Gastroesophageal sphincter (tissue), 3 donors: ENCODE measurements around the gene TOLLIP.
"Not testable (repeated sequence)": the region's sequence is repeated elsewhere in the genome, so short reads cannot be mapped to it uniquely, and the experiment has no call there.

Experiments used
- POLR2A ChIP-seq, 2 donors: fragments of 450-650 bp; IDR thresholded peaks; one replicate each; pipeline ENCODE4 v1.6.1; 2017; ENCODE audit warnings: antibody characterized with exemption in 2 of 2, mild to moderate bottlenecking in 2 of 2, moderate library complexity in 1 of 2
- TF ChIP-seq, protein P1 (sequence below), 4 experiments: fragments of 200-600 bp in 2 of 4; fragments of 450-650 bp in 2 of 4; sonication (generic) in 1 of 4; IDR thresholded peaks; one replicate each; pipeline ENCODE4 v1.5.1; 2017 to 2019; ENCODE audit warnings: antibody characterized with exemption in 4 of 4, mild to moderate bottlenecking in 2 of 4, moderate library complexity in 2 of 4

DNA sequence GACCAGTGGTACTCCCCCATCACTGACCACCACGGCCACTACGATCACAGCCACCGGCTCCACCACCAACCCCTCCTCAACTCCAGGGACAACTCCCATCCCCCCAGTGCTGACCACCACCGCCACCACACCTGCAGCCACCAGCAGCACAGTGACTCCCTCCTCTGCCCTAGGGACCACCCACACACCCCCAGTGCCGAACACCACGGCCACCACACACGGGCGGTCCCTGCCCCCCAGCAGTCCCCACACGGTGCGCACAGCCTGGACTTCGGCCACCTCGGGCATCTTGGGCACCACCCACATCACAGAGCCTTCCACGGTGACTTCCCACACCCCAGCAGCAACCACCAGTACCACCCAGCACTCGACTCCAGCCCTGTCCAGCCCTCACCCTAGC is 62.4 kb downstream of the TOLLIP start:
- TF ChIP-seq, protein P1, sequence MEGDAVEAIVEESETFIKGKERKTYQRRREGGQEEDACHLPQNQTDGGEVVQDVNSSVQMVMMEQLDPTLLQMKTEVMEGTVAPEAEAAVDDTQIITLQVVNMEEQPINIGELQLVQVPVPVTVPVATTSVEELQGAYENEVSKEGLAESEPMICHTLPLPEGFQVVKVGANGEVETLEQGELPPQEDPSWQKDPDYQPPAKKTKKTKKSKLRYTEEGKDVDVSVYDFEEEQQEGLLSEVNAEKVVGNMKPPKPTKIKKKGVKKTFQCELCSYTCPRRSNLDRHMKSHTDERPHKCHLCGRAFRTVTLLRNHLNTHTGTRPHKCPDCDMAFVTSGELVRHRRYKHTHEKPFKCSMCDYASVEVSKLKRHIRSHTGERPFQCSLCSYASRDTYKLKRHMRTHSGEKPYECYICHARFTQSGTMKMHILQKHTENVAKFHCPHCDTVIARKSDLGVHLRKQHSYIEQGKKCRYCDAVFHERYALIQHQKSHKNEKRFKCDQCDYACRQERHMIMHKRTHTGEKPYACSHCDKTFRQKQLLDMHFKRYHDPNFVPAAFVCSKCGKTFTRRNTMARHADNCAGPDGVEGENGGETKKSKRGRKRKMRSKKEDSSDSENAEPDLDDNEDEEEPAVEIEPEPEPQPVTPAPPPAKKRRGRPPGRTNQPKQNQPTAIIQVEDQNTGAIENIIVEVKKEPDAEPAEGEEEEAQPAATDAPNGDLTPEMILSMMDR (IDR thresholded peaks at IDR 0.05): not testable (repeated sequence)
- not testable (repeated sequence) for TF ChIP-seq POLR2A (IDR thresholded peaks at IDR 0.05)
